ENCODE measurements around the gene CEP350.

DNA sequence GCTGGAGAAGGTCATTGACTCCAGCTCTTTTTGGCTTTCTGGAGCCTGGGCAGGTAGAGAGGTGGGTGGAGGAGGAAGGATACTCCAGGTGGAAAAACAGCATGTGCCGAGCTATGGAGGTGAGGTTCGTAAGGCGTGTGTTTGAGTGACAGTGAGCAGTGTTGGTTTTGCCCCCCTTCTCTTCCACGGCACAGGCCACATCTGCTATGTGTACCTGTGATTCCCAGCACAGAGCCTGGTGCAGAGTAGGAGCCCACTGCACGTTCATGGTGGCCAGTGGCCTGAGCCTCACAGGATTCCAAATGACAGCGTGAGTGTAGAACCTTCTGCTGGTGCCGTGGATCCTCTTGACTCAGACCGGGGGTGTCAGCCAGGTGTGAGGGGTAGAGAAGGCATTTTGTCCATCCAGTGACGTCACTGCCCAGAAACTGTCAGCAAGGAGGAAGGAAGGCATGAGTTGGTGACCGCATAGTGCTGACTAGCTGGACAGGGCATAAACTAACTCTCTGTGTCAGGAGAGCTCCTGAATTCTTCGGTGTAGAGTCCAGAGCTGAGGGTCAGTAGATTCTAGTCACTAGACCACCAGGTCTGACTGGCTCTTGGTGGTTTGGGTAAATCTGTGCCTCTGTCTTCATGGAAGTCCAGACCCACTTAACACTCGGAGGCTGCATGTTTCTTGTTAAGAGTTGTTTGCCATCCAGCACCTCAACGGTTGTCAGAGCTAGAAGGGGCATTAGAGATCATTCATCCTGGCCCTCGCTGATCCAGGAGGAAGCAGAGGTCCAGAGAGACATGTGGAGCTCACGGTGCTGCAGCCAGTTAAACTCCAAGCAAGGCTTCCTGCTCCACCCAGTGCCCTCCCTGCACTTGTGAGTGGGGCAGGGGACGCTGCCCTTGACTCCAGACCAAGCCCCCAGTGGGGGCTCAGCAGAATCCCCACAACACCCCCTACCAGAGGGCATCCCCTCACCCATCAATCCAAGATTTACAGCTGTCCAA, 203.8 kb downstream of the CEP350 start:
- TF ChIP-seq RARG (CRISPR knock-in tag; IDR thresholded peaks at IDR 0.05; ENCODE audit: low read depth), result no peak
- no peak for TF ChIP-seq ZNF343 (CRISPR knock-in tag; IDR thresholded peaks at IDR 0.05)
- no peak for TF ChIP-seq ZBTB3 (CRISPR knock-in tag; IDR thresholded peaks at IDR 0.05; ENCODE audit: borderline replicate concordance, low read depth)
